ENCODE data around the gene RHOH. TPM values are rescaled to one million over a fixed set of nuclear protein-coding genes. Genes with fewer than 3 reads are reported as not detected.
"Not testable (repeated sequence)": the region's sequence is repeated elsewhere in the genome, so short reads cannot be mapped to it uniquely, and the experiment has no call there.

Gene RHOH
- total RNA-seq, 1 experiment from 2014 or later, result not detected

DNA sequence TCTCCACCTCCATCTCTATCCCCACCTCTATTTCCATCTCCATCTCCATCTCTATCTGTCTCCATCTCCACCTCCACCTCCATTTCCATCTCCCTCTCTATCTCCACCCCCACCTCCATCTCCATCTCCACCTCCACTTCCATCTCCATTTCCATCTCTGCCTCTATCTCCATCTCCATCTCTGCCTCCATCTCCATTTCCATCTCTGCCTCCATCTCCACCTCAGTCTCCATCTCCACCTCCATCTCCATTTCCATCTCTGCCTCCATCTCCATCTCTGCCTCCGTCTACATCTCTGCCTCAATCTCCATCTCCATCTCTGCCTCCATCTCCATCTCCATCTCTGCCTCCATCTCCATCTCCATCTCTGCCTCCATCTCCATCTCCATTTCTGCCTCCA lies 97.5 kb downstream of the RHOH start:
- ChIA-PET POLR2A (no interaction called here), CTCF (no interaction called here)
- peaks cover 28% of the 10 kb centered on the region for H3K4me1 Mint-ChIP-seq (ENCODE audit: insufficient read depth, unreplicated experiment)
- H3K27ac Mint-ChIP-seq (ENCODE audit: low read depth, unreplicated experiment), result no peak overlapping the region
- BruUV-seq (replicated peaks), result no TSS peak
- H3K36me3 Mint-ChIP-seq (ENCODE audit: insufficient read depth, unreplicated experiment), result no peaks in the 10 kb centered on the region
- no peak overlapping the region for H3K4me3 Mint-ChIP-seq (ENCODE audit: unreplicated experiment)
- TF ChIP-seq, protein P1, sequence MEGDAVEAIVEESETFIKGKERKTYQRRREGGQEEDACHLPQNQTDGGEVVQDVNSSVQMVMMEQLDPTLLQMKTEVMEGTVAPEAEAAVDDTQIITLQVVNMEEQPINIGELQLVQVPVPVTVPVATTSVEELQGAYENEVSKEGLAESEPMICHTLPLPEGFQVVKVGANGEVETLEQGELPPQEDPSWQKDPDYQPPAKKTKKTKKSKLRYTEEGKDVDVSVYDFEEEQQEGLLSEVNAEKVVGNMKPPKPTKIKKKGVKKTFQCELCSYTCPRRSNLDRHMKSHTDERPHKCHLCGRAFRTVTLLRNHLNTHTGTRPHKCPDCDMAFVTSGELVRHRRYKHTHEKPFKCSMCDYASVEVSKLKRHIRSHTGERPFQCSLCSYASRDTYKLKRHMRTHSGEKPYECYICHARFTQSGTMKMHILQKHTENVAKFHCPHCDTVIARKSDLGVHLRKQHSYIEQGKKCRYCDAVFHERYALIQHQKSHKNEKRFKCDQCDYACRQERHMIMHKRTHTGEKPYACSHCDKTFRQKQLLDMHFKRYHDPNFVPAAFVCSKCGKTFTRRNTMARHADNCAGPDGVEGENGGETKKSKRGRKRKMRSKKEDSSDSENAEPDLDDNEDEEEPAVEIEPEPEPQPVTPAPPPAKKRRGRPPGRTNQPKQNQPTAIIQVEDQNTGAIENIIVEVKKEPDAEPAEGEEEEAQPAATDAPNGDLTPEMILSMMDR (IDR thresholded peaks at IDR 0.05; ENCODE audit: unreplicated experiment), result no peak
- intact Hi-C loops (cut with micrococcal nuclease), result no loop called here
- H3K27me3 Mint-ChIP-seq (ENCODE audit: insufficient read depth, unreplicated experiment), result no peaks in the 10 kb centered on the region
- peaks cover 4% of the 10 kb centered on the region for H3K9me3 Mint-ChIP-seq (ENCODE audit: unreplicated experiment)
- no peak for DNase-seq (ENCODE audit: unreplicated experiment)

- H3K4me3 Mint-ChIP-seq (ENCODE audit: unreplicated experiment); intact Hi-C loops (cut with micrococcal nuclease); CTCF ChIA-PET: not testable (repeated sequence)
Measured at GRCh38 chr4:40295030-40295429, 98.2 kb downstream of the RHOH start.

DNA sequence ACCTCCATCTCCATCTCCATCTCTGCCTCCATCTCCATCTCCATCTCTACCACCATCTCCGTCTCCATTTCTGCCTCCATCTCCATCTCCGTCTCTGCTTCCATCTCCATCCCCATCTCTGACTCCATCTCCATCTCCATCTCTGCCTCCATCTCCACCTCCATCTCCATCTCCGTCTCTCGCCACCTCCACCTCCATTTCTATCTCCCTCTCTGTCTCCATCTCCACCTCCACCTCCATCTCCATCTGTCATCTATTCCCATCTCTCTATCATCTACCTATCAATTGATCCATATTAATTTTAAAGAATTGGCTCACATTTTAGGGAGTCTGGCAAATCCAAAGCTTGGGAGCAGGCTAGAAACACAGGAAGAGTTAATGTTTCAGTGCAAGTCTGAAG lies 98.7 kb downstream of the RHOH start:
- peaks cover 4% of the 10 kb centered on the region for H3K9me3 Mint-ChIP-seq (ENCODE audit: unreplicated experiment)

More at GRCh38 chr4:40295030-40295429, 98.2 kb downstream of the RHOH start:
- DNase-seq (ENCODE audit: unreplicated experiment); BruUV-seq (replicated peaks); POLR2A ChIA-PET; H3K27me3 Mint-ChIP-seq (ENCODE audit: insufficient read depth, unreplicated experiment); H3K9me3 Mint-ChIP-seq (ENCODE audit: unreplicated experiment); H3K36me3 Mint-ChIP-seq (ENCODE audit: insufficient read depth, unreplicated experiment); H3K27ac Mint-ChIP-seq (ENCODE audit: low read depth, unreplicated experiment): not testable (repeated sequence)
- peaks cover 23% of the 10 kb centered on the region for H3K4me1 Mint-ChIP-seq (ENCODE audit: insufficient read depth, unreplicated experiment)

More for the DNA sequence above, 98.7 kb downstream of the RHOH start:
- Mint-ChIP-seq H3K4me1 (ENCODE audit: insufficient read depth, unreplicated experiment) (peaks cover 18% of the 10 kb centered on the region), H3K4me3 (ENCODE audit: unreplicated experiment) (no peak overlapping the region), H3K27me3 (ENCODE audit: insufficient read depth, unreplicated experiment) (no peaks in the 10 kb centered on the region), H3K27ac (ENCODE audit: low read depth, unreplicated experiment) (no peak overlapping the region), H3K36me3 (ENCODE audit: insufficient read depth, unreplicated experiment) (no peaks in the 10 kb centered on the region)
- POLR2A ChIA-PET, result no interaction called here
- TF ChIP-seq, protein P1 (IDR thresholded peaks at IDR 0.05; ENCODE audit: unreplicated experiment), result no peak
- BruUV-seq (replicated peaks), result no TSS peak
- intact Hi-C loops (cut with micrococcal nuclease), result no loop called here
- CTCF ChIA-PET, result no interaction called here
- DNase-seq (ENCODE audit: unreplicated experiment), result no peak

Other genes with a start within 250 kb of the RHOH start
- 86.8 and 95.2 TPM in 2 replicates for gene PDS5A, start 219.1 kb upstream of the RHOH start, total RNA-seq (2022)
- 8.3 and 8.8 TPM in 2 replicates for gene N4BP2, start 140.2 kb upstream of the RHOH start, total RNA-seq (2022)
- gene CHRNA9, start 138.3 kb downstream of the RHOH start, total RNA-seq (2022), result 1.8 and 2.0 TPM in 2 replicates

Data from MCF 10A (cell line).